Measurements from ENCODE around the gene PDXK.

Gene PDXK

DNA sequence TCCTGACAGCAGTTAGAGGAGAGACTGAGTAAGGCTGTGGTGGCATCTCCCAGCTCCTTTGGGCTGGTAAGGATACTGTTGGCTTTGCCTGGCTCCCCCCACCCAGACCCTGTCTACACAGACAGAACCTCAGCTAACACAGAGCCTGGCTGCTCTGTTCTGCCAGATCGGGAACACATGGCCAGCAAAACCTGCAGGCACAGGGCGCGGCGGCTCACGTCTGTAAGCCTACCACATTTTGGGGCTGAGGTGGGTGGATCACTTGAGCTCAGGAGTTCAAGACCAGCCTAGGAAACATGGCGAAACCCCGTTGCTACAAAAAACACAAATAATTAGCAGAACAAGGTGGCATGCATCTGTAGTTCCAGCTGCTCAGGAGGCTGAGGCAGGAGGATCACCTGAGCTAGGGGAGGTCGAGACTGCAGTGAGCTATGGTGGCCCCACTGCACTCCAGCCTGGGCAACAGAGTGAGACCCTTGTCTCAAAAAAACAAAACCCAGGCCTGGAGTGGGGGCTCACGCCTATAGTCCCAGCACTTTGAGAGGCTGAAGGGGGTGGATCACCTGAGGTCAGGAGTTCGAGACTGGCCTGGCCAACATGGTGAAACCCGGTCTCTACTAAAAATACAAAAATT is 50.5 kb downstream of the PDXK start:
- TF ChIP-seq, protein P1, sequence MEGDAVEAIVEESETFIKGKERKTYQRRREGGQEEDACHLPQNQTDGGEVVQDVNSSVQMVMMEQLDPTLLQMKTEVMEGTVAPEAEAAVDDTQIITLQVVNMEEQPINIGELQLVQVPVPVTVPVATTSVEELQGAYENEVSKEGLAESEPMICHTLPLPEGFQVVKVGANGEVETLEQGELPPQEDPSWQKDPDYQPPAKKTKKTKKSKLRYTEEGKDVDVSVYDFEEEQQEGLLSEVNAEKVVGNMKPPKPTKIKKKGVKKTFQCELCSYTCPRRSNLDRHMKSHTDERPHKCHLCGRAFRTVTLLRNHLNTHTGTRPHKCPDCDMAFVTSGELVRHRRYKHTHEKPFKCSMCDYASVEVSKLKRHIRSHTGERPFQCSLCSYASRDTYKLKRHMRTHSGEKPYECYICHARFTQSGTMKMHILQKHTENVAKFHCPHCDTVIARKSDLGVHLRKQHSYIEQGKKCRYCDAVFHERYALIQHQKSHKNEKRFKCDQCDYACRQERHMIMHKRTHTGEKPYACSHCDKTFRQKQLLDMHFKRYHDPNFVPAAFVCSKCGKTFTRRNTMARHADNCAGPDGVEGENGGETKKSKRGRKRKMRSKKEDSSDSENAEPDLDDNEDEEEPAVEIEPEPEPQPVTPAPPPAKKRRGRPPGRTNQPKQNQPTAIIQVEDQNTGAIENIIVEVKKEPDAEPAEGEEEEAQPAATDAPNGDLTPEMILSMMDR (IDR thresholded peaks at IDR 0.05; ENCODE audit: control insufficient read depth, insufficient read depth, low read depth, low read length, missing control alignments), result no peak
- DNase-seq (ENCODE audit: low read depth), result no peak
- no peak overlapping the region for H3K4me3 ChIP-seq (ENCODE audit: control insufficient read depth, low read depth, low read length)

DNA sequence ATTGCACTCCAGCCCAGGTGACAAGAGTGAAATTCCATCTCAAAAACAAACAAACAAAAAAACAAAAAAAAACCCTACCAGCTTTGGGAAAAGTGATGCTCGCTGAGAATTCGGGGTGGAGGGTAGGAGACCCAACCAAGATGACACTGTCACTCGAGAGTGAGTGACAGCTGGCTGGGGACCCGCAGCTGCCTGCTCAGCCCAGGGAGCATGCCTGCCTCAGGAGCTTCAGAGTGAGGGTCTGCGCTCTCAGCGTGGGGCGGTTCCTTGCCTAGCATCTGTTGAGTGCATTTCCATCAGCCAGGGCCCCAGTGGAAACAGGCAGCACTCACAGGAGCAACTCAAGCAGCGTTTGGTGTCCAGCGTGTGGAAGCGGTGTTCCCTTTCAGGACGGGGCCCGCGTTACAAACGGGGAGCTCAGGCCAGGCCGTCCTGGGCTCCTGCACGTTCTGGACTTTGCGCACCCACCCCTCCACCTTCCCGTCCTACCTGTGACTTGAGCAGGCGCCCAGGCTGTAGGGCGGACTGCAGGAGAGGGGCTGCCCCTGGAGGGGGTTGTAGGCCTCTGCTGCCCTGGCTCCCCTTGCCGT is 51.2 kb downstream of the PDXK start:
- TF ChIP-seq, protein P1 (IDR thresholded peaks at IDR 0.05; ENCODE audit: control insufficient read depth, insufficient read depth, low read depth, low read length, missing control alignments), result no peak
- H3K4me3 ChIP-seq (ENCODE audit: control insufficient read depth, low read depth, low read length), result no peak overlapping the region
- no peak for DNase-seq (ENCODE audit: low read depth)

DNA sequence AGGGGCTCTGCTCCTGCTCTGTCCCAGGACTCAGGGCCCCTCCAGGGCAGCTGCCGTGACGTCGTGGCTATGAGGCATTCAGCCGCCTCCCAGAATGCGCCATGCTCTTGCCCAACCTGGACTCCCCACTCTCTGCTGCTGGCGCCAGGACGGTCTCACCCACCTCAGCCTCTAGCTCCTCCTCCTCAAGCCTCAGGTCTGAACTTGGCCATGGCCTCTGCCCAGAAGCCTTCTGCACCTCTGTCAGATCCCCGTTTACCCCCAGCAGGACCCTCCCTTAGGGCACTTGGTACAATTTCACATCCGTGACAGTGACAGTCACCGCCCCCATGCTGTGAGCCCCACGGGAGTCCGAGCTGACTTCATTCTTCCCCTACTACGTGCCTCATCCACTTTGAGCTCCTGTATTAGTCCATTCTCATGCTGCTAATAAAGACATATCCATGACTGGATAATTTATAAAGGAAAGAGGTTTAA is 52.3 kb downstream of the PDXK start:
- DNase-seq (ENCODE audit: low read depth), result no peak
- TF ChIP-seq, protein P1 (IDR thresholded peaks at IDR 0.05; ENCODE audit: control insufficient read depth, insufficient read depth, low read depth, low read length, missing control alignments), result no peak
- H3K4me3 ChIP-seq (ENCODE audit: control insufficient read depth, low read depth, low read length), result no peak overlapping the region

DNA sequence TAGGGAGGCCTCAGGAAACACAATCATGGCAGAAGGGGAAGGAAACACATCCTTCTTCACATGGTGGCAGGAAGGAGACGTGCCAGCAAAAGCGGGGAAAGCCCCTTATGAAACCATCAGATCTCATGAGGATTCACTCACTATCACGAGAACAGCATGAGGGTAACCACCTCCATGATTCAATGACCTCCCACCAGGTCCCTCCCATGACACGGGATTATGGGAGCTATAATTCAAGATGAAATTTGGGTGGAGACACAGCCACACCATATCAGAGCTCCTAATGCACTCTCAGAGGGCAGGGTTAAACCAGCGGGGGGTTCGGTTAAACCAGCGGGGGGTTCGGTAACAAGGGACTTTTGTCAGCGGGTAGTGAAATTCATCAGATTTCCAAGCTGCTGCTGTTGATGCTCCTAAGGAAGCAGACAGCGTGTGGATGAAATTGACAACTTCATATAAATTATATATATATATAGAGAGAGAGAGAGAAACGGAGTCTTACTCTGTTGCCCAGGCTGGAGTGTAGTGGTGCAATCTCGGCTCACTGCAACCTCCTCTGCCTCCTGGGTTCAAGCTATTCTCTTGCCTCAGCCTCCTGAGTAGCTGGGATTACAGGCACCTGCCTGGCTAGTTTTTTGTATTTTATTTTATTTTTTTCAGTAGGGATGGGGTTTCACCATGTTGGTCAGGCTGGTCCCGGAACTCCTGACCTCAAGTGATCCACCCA is 52.9 kb downstream of the PDXK start:
- TF ChIP-seq, protein P1 (IDR thresholded peaks at IDR 0.05; ENCODE audit: control insufficient read depth, insufficient read depth, low read depth, low read length, missing control alignments), result no peak
- no peak for DNase-seq (ENCODE audit: low read depth)
- H3K4me3 ChIP-seq (ENCODE audit: control insufficient read depth, low read depth, low read length), result no peak overlapping the region

DNA sequence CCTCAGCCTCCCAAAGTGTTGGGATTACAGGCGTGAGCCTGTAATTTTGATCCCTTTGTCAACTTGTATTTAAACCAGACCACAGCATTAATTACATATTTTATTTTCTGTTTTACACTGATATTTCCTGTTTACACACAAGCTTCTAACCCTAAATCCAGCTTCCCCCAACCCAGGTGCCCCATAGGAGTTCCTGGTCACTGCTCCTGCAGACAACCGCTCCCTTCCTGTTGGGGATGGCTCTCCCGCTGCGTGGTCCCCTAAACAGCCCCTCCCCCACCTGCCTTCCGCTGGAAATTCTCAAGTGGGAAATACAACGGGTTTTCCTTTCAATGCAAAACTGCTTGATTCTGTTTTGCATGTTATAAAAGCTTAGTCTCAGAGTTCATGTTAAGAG is 53.5 kb downstream of the PDXK start:
- H3K4me3 ChIP-seq (ENCODE audit: control insufficient read depth, low read depth, low read length), result no peak overlapping the region
- DNase-seq (ENCODE audit: low read depth), result no peak
- TF ChIP-seq, protein P1 (IDR thresholded peaks at IDR 0.05; ENCODE audit: control insufficient read depth, insufficient read depth, low read depth, low read length, missing control alignments), result no peak

DNA sequence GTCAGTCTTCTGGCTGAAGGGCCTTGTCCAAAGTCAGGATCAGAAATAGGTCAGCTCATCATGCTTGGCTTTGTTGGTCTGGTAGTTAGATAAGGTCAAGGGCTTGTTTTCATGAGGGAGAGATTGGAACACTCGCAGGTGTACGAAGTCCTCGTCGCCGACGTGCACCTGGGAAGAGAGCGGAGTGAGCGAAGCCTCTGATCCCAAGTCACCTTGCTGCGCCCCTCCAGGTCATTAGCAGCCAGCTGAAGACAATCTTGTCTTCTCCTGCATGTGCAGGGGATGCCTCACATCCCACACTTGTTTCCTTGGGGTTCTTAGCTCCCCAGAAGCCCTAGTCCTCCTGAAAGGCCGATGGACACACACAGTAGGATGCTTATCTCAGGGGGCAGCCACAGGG is 55.2 kb downstream of the PDXK start:
- no peak overlapping the region for H3K4me3 ChIP-seq (ENCODE audit: control insufficient read depth, low read depth, low read length)
- TF ChIP-seq, protein P1 (IDR thresholded peaks at IDR 0.05; ENCODE audit: control insufficient read depth, insufficient read depth, low read depth, low read length, missing control alignments), result no peak
- no peak for DNase-seq (ENCODE audit: low read depth)

Measured in AG09309 (cell line).